Measurements from ENCODE around the gene REV3L. TPM values are rescaled to one million over a fixed set of nuclear protein-coding genes. Genes with fewer than 3 reads are reported as not detected.
A peak's percentile ranks its signal among the peaks of the same experiment; 100 is the strongest.
"Not testable (repeated sequence)": the region's sequence is repeated elsewhere in the genome, so short reads cannot be mapped to it uniquely, and the experiment has no call there.

Gene REV3L
- total RNA-seq, 1 donor from 2014 or later = 12.8 TPM

- intact Hi-C loops (cut with micrococcal nuclease) = loop anchor here (5.0 kb wide), 1 partner anchor 803 kb away; no protein-coding TSS in a partner anchor
- ATAC-seq (no peak), DNase-seq (no peak)
Measured at GRCh38 chr6:111338843-111339242, 144.2 kb downstream of the REV3L start.

DNA sequence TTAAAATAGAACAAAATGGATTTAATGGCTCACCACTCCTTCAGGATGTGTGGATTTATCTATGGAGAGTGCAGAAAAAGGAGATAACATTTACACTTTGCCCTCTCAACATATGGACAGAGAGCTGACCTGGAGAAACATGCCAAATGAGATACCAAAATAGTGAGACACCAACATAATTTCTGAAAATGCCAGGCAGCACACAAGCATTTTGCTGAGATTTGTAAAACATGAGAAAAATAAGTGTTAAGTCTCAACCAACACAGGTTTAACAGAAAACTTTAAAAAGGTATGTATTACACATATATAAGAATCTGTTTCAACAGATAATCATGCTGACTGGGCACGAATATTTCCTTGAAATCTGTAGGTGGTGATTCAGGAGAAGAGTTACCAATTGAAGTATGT is 145.2 kb downstream of the REV3L start:
- ATAC-seq (no peak), DNase-seq (no peak)
- intact Hi-C loops (cut with micrococcal nuclease) = loop anchor here (5.0 kb wide), 1 partner anchor 804 kb away; no protein-coding TSS in a partner anchor

DNA sequence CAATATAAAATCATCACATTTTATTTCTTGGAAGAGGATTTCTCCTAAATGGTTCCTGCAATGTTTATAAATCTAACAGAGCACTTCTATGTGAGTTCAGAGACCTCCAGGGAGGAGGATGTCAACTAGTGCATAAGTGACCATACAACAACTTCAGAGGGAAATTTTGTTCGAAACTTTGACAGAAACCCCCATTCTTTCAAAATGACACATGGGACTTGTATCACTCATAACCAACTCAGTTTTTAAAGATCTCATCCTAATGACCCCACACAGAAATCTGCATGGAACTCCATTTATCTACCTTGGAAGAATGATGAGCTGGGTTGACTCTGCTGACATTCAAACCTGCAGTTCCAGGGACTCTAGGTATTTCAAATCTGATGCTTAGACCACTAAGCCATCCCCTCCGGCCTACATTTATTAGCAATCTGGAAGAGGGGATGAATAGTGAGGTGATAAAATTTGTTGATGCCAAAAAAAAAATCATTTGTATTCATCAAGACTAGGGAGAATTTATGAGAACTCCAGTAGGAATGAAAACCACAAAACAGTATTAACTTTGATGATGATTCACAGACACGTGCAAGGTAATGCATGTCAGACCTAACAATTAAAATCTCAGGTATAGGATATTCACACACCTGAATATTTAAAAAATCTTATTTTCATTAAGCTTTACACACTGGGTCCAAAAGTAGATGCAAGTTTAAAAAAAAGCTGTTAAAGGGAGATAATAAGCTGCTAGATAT is 153.0 kb downstream of the REV3L start:
- intact Hi-C loops (cut with micrococcal nuclease) = no loop called here
- DNase-seq = no peak
- no peak for ATAC-seq

- intact Hi-C loops (cut with micrococcal nuclease) = no loop called here
- no peak for ATAC-seq
- no peak for DNase-seq
Measured at GRCh38 chr6:111326563-111326962, 156.5 kb downstream of the REV3L start.

DNA sequence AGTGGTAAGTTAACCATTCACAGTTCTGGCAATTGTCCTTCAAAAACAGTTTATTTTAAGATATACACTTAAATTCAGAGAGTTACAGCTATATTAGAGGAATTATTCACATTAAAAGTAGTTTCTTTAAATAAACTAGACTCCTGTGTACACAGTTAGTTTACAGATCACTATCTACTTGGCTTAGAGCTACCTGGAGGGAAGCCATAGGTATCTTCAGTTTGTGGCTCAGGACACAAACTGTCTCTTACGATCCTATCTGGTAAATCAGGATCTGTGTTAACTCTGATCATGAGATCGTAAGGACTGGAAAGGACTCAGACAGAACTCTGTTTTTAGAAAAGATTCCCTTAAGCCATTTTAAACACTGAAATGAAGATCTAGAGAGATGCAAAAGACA is 160.9 kb downstream of the REV3L start:
- DNase-seq (no peak), ATAC-seq (no peak)
- intact Hi-C loops (cut with micrococcal nuclease) = no loop called here

GRCh38 chr6:111307950-111308349 is 175.1 kb downstream of the REV3L start:
- DNase-seq; intact Hi-C loops (cut with micrococcal nuclease); ATAC-seq: not testable (repeated sequence)

GRCh38 chr6:111307275-111307858 is 175.7 kb downstream of the REV3L start:
- DNase-seq (no peak), ATAC-seq (no peak)
- intact Hi-C loops (cut with micrococcal nuclease) = no loop called here

DNA sequence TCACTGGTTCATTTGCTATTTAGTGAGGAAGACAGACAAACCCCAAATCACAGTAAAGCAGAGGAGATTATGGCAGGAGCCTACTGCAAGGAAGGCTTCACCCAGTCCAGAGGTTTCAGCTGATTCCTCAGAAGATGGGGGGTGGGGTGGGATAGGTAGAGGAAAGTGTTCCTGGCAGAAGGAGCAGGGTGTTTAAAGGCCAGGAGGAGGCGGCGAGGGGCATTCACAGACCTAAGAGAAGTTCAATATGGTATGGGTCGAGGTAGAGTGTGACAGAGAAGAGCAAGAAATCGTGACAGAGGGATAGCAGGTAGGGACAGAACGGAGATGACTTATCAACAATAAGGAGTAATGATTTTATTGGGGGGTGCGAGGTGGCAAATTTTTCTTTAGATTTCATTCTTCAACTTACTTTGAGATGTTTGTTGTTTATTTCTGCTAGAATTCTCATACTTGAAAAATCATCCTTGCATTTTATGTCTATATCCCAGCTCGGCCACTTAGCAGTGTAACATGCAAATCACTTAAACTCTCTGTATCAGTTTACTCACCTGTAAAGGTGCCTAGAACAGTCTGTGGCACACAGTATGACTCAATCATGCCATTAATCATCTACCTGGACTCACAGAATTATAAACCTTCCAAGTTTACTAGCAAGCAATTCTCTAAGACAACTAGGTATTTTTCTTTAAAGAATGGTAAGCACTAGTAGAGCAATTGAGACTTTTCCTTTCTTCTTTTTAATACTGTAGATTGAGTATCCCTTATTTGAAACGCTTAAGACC is 176.7 kb downstream of the REV3L start:
- ATAC-seq (no peak), DNase-seq (no peak)
- intact Hi-C loops (cut with micrococcal nuclease) = no loop called here

- peak; percentile 67 for ATAC-seq
- intact Hi-C loops (cut with micrococcal nuclease) = no loop called here
Measured at GRCh38 chr6:111301946-111302345, 181.1 kb downstream of the REV3L start.

GRCh38 chr6:111300938-111301800 is 181.8 kb downstream of the REV3L start:
- intact Hi-C loops (cut with micrococcal nuclease); ATAC-seq; DNase-seq: not testable (repeated sequence)

More at GRCh38 chr6:111301946-111302345, 181.1 kb downstream of the REV3L start:
- no peak for DNase-seq

DNA sequence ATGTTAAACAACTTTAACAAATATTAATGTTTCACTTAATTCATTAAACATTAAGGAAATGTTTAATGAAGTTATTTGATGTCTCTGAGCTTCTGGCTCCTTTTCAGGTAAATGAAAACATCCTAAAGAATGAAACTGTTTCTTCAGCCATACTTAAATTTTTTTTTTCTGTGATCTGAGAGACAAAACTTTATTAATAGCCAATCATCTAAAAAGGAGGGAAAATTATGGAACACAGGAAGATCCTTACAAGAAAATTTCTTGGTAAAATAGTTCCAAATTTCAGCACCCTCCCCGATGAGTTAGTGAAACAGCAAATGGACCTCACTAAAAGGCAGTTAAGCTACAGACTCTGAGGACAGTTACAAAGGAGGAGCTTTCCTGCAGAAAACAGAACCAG is 185.2 kb downstream of the REV3L start:
- ATAC-seq (no peak), DNase-seq (no peak)
- intact Hi-C loops (cut with micrococcal nuclease) = no loop called here

DNA sequence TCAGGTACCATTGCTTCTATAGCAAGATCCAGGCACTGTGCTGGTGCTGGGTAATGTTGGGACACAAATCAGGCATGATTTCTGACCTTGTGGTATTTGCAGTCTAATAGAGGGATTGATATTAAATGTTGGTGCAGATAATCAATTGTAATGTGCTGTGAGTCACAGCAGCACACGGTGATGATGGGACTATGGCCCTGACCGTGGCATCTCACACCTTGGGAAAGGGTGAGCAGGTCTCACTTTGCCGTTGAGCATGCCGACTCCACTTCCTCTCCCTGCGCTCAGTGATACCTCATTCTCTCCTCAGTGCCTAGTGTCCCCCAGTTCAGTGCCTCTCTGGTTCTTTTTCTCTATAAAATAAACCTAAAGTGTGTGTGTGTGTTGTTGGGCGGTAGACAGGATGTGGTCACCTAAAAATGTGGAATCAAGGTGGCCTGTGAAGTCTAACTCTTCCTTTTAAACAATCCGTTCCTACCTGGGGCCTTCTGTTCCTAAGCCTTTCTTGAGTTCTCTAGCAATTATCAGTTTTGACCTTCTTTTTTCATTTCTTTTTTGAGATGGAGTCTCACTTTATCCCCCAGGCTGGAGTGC is 188.5 kb downstream of the REV3L start:
- no peak for ATAC-seq
- DNase-seq = no peak
- intact Hi-C loops (cut with micrococcal nuclease) = no loop called here

DNA sequence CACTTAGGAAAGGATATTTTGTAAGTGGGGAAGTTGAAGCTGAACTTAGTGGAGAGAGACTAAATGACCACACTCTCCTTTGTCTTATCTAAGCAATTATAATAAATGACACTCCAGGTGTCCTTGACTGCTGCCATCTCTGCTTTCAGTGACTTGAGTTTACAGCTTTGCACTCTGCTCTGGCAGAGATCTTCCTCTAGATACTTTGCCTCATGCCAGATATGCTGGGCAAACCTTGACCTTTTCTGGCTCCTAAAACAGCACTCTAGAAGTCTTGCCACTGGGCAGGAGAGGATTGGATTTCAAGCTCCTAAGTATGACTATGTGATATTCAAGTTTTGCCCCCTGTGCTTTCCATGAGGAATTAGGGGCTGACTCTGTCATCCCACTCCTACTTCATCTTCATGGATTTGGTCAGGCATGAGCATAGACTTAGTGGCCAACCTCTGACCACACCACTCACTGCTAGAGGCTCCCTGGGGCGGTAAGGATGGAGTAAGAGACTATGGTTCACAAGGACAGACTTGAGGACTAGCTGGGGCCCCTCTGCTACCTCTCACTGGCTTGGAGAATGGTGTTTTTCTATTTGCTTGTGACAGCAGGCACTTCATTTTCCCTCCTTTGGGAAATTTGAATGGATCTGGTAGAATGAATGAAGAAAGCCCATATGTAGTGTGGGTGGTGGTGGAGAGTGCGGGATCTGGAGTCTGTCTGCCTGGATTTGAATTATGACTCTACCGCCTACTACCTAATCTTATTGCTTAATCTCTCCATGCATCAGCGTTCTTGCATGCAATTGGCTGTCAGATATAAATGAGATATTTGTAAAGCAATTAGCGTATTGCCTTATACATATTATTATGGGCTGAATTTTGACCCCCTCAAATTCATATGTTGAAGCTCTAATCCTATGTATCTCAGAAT is 191.4 kb downstream of the REV3L start:
- no peak for ATAC-seq
- intact Hi-C loops (cut with micrococcal nuclease) = no loop called here
- no peak for DNase-seq

GRCh38 chr6:111290689-111291335 is 192.2 kb downstream of the REV3L start:
- ATAC-seq = not testable (repeated sequence)

DNA sequence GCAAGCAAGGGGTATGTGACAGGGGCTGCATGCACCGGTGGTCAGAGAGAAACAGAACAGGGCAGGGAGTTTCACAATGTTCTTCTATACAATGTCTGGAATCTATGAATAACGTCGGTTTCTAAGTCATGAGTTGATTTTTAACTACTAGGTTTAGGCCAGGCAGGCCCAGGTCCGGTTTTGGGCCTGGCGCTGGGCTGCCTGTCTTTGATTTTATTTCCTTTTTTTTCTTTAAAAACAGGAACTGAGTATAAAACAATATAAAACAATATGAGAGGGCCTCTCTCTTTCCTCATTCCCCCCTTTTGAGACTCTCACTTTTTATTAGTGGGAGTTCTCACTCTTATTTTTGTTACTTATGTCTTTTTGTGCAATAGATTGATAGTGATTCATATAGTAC is 198.7 kb downstream of the REV3L start:
- ATAC-seq; DNase-seq; intact Hi-C loops (cut with micrococcal nuclease): not testable (repeated sequence)

More at GRCh38 chr6:111290689-111291335, 192.2 kb downstream of the REV3L start:
- intact Hi-C loops (cut with micrococcal nuclease); DNase-seq: not testable (repeated sequence)

- DNase-seq (no peak), ATAC-seq (no peak)
- intact Hi-C loops (cut with micrococcal nuclease) = no loop called here
Measured at GRCh38 chr6:111283707-111284106, 199.3 kb downstream of the REV3L start.

DNA sequence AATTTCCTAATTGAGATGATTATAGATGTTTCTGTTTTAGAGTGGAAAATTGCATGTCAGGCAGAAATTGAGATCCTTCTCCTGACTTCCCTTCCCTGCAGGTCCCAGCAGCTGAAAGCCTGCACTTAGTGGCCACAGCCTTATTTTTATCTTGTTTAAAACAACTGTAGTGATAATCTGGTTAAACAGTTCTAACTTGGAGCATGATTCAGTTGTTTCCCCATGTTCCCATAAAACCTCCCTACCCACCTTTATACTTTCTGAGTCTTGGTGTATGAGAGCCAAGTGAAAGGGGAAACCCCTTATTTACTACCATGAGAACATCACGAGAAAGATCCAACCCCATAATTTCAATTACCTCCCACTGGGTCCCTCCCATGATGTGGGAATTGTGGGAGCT is 200.5 kb downstream of the REV3L start:
- DNase-seq (no peak), ATAC-seq (no peak)
- intact Hi-C loops (cut with micrococcal nuclease) = no loop called here

Measured in left ventricle myocardium superior (tissue), 1 donor.